Smooth muscle cell (in vitro differentiated cells): ENCODE measurements around the gene TCEA3. TPM values are rescaled to one million over a fixed set of nuclear protein-coding genes. Genes with fewer than 3 reads are reported as not detected.

Source experiments
- DNase-seq: peaks from one replicate; lab custom pipeline; 2025; ENCODE audit not compliant: unreplicated experiment; lab: John Stamatoyannopoulos, UW
- H2AFZ ChIP-seq: fragments of 200-600 bp; sonication (generic); 2 replicates; pipeline ENCODE4 v1.6.0; 2016; ENCODE audit warnings: antibody characterized with exemption, low read depth, mild to moderate bottlenecking
- H3F3A ChIP-seq: fragments of 200-600 bp; sonication (generic); 2 replicates; pipeline ENCODE4 v1.6.0; 2017; ENCODE audit warnings: antibody characterized with exemption, low read depth
- H3K27ac ChIP-seq: fragments of 200-600 bp; sonication (generic); 2 replicates; pipeline ENCODE4 v1.5.1; 2016; ENCODE audit warnings: low read depth, mild to moderate bottlenecking
- H3K27me3 ChIP-seq: fragments of 200-600 bp; sonication (generic); 2 replicates; pipeline ENCODE4 v1.6.1; 2016; ENCODE audit warnings: low read depth, mild to moderate bottlenecking
- H3K36me3 ChIP-seq: fragments of 200-600 bp; sonication (generic); 2 replicates; pipeline ENCODE4 v1.5.1; 2016; ENCODE audit warnings: low read depth
- H3K4me1 ChIP-seq: fragments of 200-600 bp; sonication (generic); 2 replicates; pipeline ENCODE4 v1.5.1; 2016; ENCODE audit warnings: low read depth
- H3K4me2 ChIP-seq: fragments of 200-600 bp; sonication (generic); 2 replicates; pipeline ENCODE4 v1.6.0; 2016; ENCODE audit warnings: mild to moderate bottlenecking
- H3K4me3 ChIP-seq: fragments of 200-600 bp; sonication (generic); 2 replicates; pipeline ENCODE4 v1.5.1; 2016; ENCODE audit warnings: mild to moderate bottlenecking
- H3K79me2 ChIP-seq: fragments of 200-600 bp; sonication (generic); 2 replicates; pipeline ENCODE4 v1.6.0; 2016; ENCODE audit warnings: low read depth, mild to moderate bottlenecking
- H3K9ac ChIP-seq: fragments of 200-600 bp; sonication (generic); 2 replicates; pipeline ENCODE4 v1.6.0; 2016; ENCODE audit warnings: low read depth
- H3K9me3 ChIP-seq: fragments of 200-600 bp; sonication (generic); replicated peaks from 2 replicates; pipeline ENCODE4 v1.5.1; 2016; ENCODE audit warnings: low read depth
- H4K20me1 ChIP-seq: fragments of 200-600 bp; sonication (generic); 2 replicates; pipeline ENCODE4 v1.6.0; 2016; ENCODE audit warnings: low read depth
- WGBS: methylation state at CpG from one replicate; pipeline ENCODE4 v1.1.7; 2016; ENCODE audit warnings: low lambda C conversion rate; 5-methylcytosine and 5-hydroxymethylcytosine counted together
- polyA plus RNA-seq: library from polyadenylated mRNA; unstranded; fragments of >200 nt; fragmentation: Nextera tagmentation; extraction: Ambion mirVana; gene quantifications from 2 replicates; pipeline ENCODE4 v1.2.1, GENCODE V29; 2016
- total RNA-seq: library from RNA; depleted of rRNA; stranded (reverse); fragments of >200 nt; gene quantifications from 2 replicates; pipeline ENCODE4 v1.2.3, GENCODE V29; 2014
- TF ChIP-seq, protein P1 (sequence below): fragments of 200-600 bp; sonication (generic); IDR thresholded peaks from 2 replicates; pipeline ENCODE4 v1.5.1; 2017; ENCODE audit warnings: borderline replicate concordance, mild to moderate bottlenecking, antibody characterized with exemption; ENCODE audit not compliant: insufficient read depth, poor library complexity, severe bottlenecking

The TCEA3 gene
- total and polyA plus RNA-seq, 2 experiments from 2014 or later = 8.2 to 19.2 TPM

DNA sequence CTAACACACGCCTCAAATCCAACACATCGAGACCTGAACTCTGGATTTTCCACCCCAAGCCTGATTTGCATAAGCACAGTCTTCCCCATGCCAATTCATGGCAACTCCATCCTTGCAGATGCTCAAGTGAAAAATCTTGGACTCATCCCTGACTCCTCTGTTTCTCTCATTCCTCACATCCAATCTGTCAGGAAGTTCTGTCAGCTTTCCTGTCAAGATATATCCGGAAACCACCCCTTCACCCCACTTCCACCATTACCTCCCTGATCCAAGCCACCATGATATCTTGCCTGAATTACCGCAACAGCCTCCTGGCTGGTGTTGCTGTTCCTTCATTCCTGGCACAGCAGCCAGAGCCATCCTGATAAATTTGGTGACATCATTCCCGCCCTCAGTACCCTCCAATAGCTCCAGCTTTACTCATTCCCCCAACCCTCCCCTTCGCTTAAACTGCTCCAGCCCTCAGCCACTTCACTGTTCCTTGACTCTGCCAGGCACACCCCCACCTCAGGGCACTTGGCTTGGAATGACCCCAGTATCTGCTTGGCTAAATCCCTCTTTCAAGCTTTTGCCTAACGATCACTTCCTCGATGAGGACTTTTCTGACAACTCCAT, 17.4 kb downstream of the TCEA3 start:
- H3K9ac ChIP-seq = no peak overlapping the region
- DNase-seq = no peak
- WGBS = 76% methylated on average over 8 of the region's 8 CpGs
- H3K4me2 ChIP-seq = no peak overlapping the region
- H3K36me3 ChIP-seq = no peaks in the 10 kb centered on the region
- no peaks in the 10 kb centered on the region for H3K79me2 ChIP-seq
- no peak overlapping the region for H3K4me3 ChIP-seq
- no peak overlapping the region for H3K27ac ChIP-seq
- H3K27me3 ChIP-seq = no peaks in the 10 kb centered on the region
- no peaks in the 10 kb centered on the region for H3K9me3 ChIP-seq
- H4K20me1 ChIP-seq = no peaks in the 10 kb centered on the region
- peaks cover 35% of the 10 kb centered on the region for H3F3A ChIP-seq
- H2AFZ ChIP-seq = no peak overlapping the region
- H3K4me1 ChIP-seq = peaks cover 7% of the 10 kb centered on the region
- TF ChIP-seq, protein P1, sequence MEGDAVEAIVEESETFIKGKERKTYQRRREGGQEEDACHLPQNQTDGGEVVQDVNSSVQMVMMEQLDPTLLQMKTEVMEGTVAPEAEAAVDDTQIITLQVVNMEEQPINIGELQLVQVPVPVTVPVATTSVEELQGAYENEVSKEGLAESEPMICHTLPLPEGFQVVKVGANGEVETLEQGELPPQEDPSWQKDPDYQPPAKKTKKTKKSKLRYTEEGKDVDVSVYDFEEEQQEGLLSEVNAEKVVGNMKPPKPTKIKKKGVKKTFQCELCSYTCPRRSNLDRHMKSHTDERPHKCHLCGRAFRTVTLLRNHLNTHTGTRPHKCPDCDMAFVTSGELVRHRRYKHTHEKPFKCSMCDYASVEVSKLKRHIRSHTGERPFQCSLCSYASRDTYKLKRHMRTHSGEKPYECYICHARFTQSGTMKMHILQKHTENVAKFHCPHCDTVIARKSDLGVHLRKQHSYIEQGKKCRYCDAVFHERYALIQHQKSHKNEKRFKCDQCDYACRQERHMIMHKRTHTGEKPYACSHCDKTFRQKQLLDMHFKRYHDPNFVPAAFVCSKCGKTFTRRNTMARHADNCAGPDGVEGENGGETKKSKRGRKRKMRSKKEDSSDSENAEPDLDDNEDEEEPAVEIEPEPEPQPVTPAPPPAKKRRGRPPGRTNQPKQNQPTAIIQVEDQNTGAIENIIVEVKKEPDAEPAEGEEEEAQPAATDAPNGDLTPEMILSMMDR = no peak

DNA sequence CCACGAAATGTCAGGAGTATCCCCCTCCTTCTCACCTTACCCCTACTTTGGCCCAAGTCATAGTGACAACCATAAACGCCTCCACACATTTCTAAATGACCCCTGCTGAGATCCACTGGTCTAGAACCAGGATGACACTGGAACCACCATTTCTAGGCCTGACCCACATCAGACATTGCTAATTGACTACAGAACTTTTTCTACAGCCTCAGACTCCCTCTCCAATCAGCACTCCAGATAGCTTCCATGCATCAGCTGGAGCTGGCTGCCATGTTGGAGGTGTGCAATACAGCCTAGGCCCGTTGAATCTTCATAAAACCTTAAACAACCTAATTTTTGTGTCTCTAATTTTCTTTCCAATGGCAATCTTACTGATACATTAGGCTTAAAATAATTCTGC, 18.6 kb downstream of the TCEA3 start:
- DNase-seq = no peak
- Histone ChIP-seq H3K27ac (no peak overlapping the region), H3K36me3 (no peaks in the 10 kb centered on the region), H3K9ac (no peak overlapping the region), H3K4me1 (peaks cover 7% of the 10 kb centered on the region), H3K79me2 (no peaks in the 10 kb centered on the region), H3K9me3 (no peaks in the 10 kb centered on the region), H4K20me1 (no peaks in the 10 kb centered on the region), H3K4me2 (no peak overlapping the region), H3K4me3 (no peak overlapping the region), H3F3A (peaks cover 30% of the 10 kb centered on the region), H3K27me3 (no peaks in the 10 kb centered on the region), H2AFZ (no peak overlapping the region)
- WGBS = 93% methylated on average over 3 of the region's 3 CpGs
- TF ChIP-seq, protein P1 = no peak

DNA sequence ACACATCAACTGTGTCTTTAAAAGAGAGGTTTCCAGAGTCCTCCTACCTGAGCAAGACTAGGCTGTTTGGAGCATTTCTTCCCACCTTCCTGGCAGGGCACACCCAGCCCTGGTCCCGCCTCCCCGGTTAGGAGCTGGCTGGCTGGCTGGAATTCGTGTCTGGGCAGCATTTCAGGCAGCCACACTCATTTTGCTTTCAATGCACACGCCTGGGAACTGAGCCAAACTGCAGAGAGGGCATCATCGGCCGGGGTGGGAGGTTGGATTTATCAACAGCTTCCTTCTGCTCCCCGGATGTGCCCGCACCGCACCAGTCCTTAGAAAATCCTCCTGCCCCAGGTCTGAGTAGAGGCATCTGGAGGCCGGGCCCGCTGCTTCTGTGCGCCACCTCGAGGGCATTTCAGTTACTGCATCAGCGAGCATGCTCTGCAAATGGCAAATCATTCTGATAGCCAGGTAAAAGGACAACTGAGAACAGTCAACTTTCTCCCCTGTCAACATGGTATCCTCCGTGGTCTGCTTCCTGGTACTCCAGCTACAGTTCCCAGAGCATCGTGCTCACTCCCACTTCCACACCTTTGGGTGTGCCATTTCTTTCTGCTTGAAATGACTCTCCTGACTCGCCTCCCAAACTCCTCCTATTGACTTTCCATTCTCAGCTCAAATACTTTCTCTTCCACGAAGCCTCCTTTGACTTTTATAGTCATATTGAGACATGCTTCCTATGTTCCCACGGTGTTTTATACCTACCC, 20.6 kb downstream of the TCEA3 start:
- no peaks in the 10 kb centered on the region for H3K9me3 ChIP-seq
- TF ChIP-seq, protein P1 = peak; percentile 93
- H3F3A ChIP-seq = peaks cover 29% of the 10 kb centered on the region
- peak overlapping the region; percentile 81 for H3K27ac ChIP-seq
- no peak overlapping the region for H3K4me3 ChIP-seq
- H3K4me2 ChIP-seq = peak overlapping the region; percentile 69
- WGBS = 11% methylated on average over 19 of the region's 19 CpGs
- H3K36me3 ChIP-seq = no peaks in the 10 kb centered on the region
- H3K4me1 ChIP-seq = peaks cover 7% of the 10 kb centered on the region
- peak; percentile 65 for DNase-seq
- no peak overlapping the region for H2AFZ ChIP-seq
- no peaks in the 10 kb centered on the region for H3K79me2 ChIP-seq
- H3K27me3 ChIP-seq = no peaks in the 10 kb centered on the region
- peak overlapping the region; percentile 21 for H3K9ac ChIP-seq
- H4K20me1 ChIP-seq = no peaks in the 10 kb centered on the region
